DMS114 treated with DMSO at 0.1 percent for 48 hours (cell line): Measurements from ENCODE around the gene OR5T2.
"Not testable (repeated sequence)": the region's sequence is repeated elsewhere in the genome, so short reads cannot be mapped to it uniquely, and the experiment has no call there.

Source experiments
- DNase-seq: peaks from one replicate; lab custom pipeline; 2025; ENCODE audit not compliant: unreplicated experiment; lab: John Stamatoyannopoulos, UW

The OR5T2 gene

GRCh38 chr11:56234155-56234554 is at the start of gene OR5T2:
OR5T2 (minus strand) TSS chr11:56234255; CDS start chr11:56233062, 1,193 bp downstream.
- no peak for DNase-seq

GRCh38 chr11:56273854-56274253 is 39.8 kb upstream of the OR5T2 start, which contains the start of gene OR5T1:
OR5T1 (plus strand) TSS chr11:56274154; CDS start chr11:56275639, 1,485 bp downstream.
- no peak for DNase-seq

- no peak for DNase-seq
These were observed 37.0 kb upstream of the OR5T2 start for GRCh38 chr11:56271092-56271491.

- no peak for DNase-seq
These were observed 17.9 kb upstream of the OR5T2 start, which contains the start of gene OR5T3 for GRCh38 chr11:56251954-56252353. OR5T3 (plus strand) TSS chr11:56252254; CDS start chr11:56252254, 0 bp downstream.

- DNase-seq = not testable (repeated sequence)
These were observed 14.3 kb downstream of the OR5T2 start for GRCh38 chr11:56219735-56220134.

- DNase-seq = no peak
These were observed 19.5 kb downstream of the OR5T2 start for GRCh38 chr11:56214537-56214936.

GRCh38 chr11:56207790-56208189 is 26.3 kb downstream of the OR5T2 start:
- DNase-seq = no peak

GRCh38 chr11:56197367-56197766 is 36.7 kb downstream of the OR5T2 start:
- DNase-seq = no peak

- no peak for DNase-seq
These were observed 37.4 kb downstream of the OR5T2 start for GRCh38 chr11:56196705-56197104.

- DNase-seq = no peak
These were observed 45.5 kb downstream of the OR5T2 start for GRCh38 chr11:56188602-56189001.

GRCh38 chr11:56183459-56183858 is 50.6 kb downstream of the OR5T2 start:
- DNase-seq = no peak
